PC-9 (cell line): Measurements from ENCODE around the gene TBC1D22A. TPM values are rescaled to one million over a fixed set of nuclear protein-coding genes. Genes with fewer than 3 reads are reported as not detected.

Source experiments
- BruUV-seq: library from RNA; stranded (reverse); fragments of 400-500 nt; replicated peaks from 2 replicates; lab custom pipeline; 2021; lab: Mats Ljungman, UMichigan
- CTCF ChIA-PET: fragments of 300-600 bp; sonication (Branson Sonifier 250); formaldehyde crosslinking; loops from one replicate; lab custom pipeline; 2022; ENCODE audit warnings: antibody characterized with exemption; lab: Charles Lee
- POLR2A ChIA-PET: fragments of 300-600 bp; sonication (Branson Sonifier 250); formaldehyde crosslinking; loops from one replicate; lab custom pipeline; 2022; ENCODE audit warnings: antibody characterized with exemption; ENCODE audit not compliant: unreplicated experiment; lab: Charles Lee
- DNase-seq, 2 experiments: peaks; one replicate each; pipeline versions ENCODE4 v3.0.0 to v3.0.0-alpha.2; 2015 to 2022; ENCODE audit warnings: mixed read lengths in 1 of 2
- H2AFZ ChIP-seq: fragments of 200-600 bp; sonication (generic); 2 replicates; pipeline ENCODE4 v1.8.1; 2017; ENCODE audit warnings: antibody characterized with exemption
- H3F3A ChIP-seq: fragments of 200-600 bp; sonication (generic); 2 replicates; pipeline ENCODE4 v1.8.1; 2017; ENCODE audit warnings: antibody characterized with exemption, mild to moderate bottlenecking, low read depth; ENCODE audit not compliant: insufficient read depth
- H3K27ac ChIP-seq: fragments of 200-600 bp; sonication (generic); 2 replicates; pipeline ENCODE4 v1.6.1; 2016; ENCODE audit warnings: mixed run types
- H3K27me3 ChIP-seq: fragments of 200-600 bp; sonication (generic); 2 replicates; pipeline ENCODE4 v1.6.1; 2016; ENCODE audit warnings: low read depth, mixed run types; ENCODE audit not compliant: insufficient read depth
- H3K36me3 ChIP-seq: fragments of 200-600 bp; sonication (generic); 2 replicates; pipeline ENCODE4 v1.6.1; 2016; ENCODE audit warnings: low read depth, mixed run types
- H3K4me1 ChIP-seq: fragments of 200-600 bp; sonication (generic); replicated peaks from 2 replicates; pipeline ENCODE4 v1.6.1; 2016; ENCODE audit warnings: mixed run types; ENCODE audit not compliant: insufficient read depth
- H3K4me2 ChIP-seq: fragments of 200-600 bp; sonication (generic); 2 replicates; pipeline ENCODE4 v1.6.1; 2017; ENCODE audit warnings: mixed run types
- H3K4me3 ChIP-seq: fragments of 200-600 bp; sonication (generic); 2 replicates; pipeline ENCODE4 v1.6.1; 2016; ENCODE audit warnings: mixed run types
- H3K79me2 ChIP-seq: fragments of 200-600 bp; sonication (generic); 2 replicates; pipeline ENCODE4 v1.6.1; 2017; ENCODE audit warnings: low read depth, mixed run types
- H3K9me2 ChIP-seq: fragments of 200-600 bp; sonication (generic); 2 replicates; pipeline ENCODE4 v1.8.1; 2017; ENCODE audit warnings: mild to moderate bottlenecking; ENCODE audit not compliant: insufficient read depth
- H3K9me3 ChIP-seq: fragments of 200-600 bp; sonication (generic); 2 replicates; pipeline ENCODE4 v1.8.1; 2016; ENCODE audit warnings: low read depth; ENCODE audit not compliant: insufficient read depth
- H4K20me1 ChIP-seq: fragments of 200-600 bp; sonication (generic); 2 replicates; pipeline ENCODE4 v1.8.1; 2017; ENCODE audit not compliant: insufficient read depth
- CTCF ChIP-seq: fragments of 200-600 bp; sonication (generic); conservative IDR thresholded peaks from 2 replicates; pipeline ENCODE4 v1.6.1; 2017; ENCODE audit warnings: mixed run types, antibody characterized with exemption, mild to moderate bottlenecking, moderate library complexity
- EZH2 ChIP-seq: fragments of 200-600 bp; sonication (generic); IDR thresholded peaks from 2 replicates; pipeline ENCODE4 v1.8.0; 2017; ENCODE audit warnings: antibody characterized with exemption, low read depth
- intact Hi-C: fragments of 100-400 bp; cut with micrococcal nuclease; formaldehyde crosslinking; loops from one replicate; pipeline ENCODE4 v1.10.0; 2022; ENCODE audit not compliant: unreplicated experiment
- total RNA-seq: library from RNA; stranded (reverse); gene quantifications from 2 replicates; pipeline ENCODE4 v1.2.3, GENCODE V29; 2021

TBC1D22A gene
- total RNA-seq, 1 experiment from 2014 or later: 40.3 TPM

GRCh38 chr22:46934746-46935491 is 172.5 kb downstream of the TBC1D22A start:
- TF ChIP-seq CTCF (no peak), EZH2 (no peak)
- peak; percentile 57 to 91 for DNase-seq
- ChIA-PET POLR2A (interaction anchor here (0.7 kb wide), 1 partner anchor 50 kb away, joined by 6 read pairs; no protein-coding TSS in a partner anchor), CTCF (no interaction called here)
- intact Hi-C loops: no loop called here
- H3K27me3 ChIP-seq: no peaks in the 10 kb centered on the region
- BruUV-seq: no TSS peak
- H3K36me3 ChIP-seq: no peaks in the 10 kb centered on the region
- no peaks in the 10 kb centered on the region for H3K9me3 ChIP-seq
- no peak overlapping the region for H3K4me3 ChIP-seq
- peak overlapping the region; percentile 42 for H3K27ac ChIP-seq
- peaks cover 19% of the 10 kb centered on the region; the same call in 1 of the 2 replicates for H3K79me2 ChIP-seq
- H3F3A ChIP-seq: peaks cover 23% of the 10 kb centered on the region; the same call in 1 of the 2 replicates
- H2AFZ ChIP-seq: no peak overlapping the region
- peaks cover 22% of the 10 kb centered on the region for H3K4me1 ChIP-seq
- H3K9me2 ChIP-seq: no peaks in the 10 kb centered on the region
- peaks cover 29% of the 10 kb centered on the region for H4K20me1 ChIP-seq
- peak overlapping the region; percentile 41 for H3K4me2 ChIP-seq

GRCh38 chr22:46935506-46936377 is 173.3 kb downstream of the TBC1D22A start:
- Histone ChIP-seq H2AFZ (no peak overlapping the region), H4K20me1 (peaks cover 29% of the 10 kb centered on the region), H3K4me2 (peak overlapping the region; percentile 41), H3K4me3 (no peak overlapping the region), H3K4me1 (peaks cover 22% of the 10 kb centered on the region), H3F3A (peaks cover 23% of the 10 kb centered on the region; the same call in 1 of the 2 replicates), H3K36me3 (no peaks in the 10 kb centered on the region), H3K27me3 (no peaks in the 10 kb centered on the region), H3K9me2 (no peaks in the 10 kb centered on the region), H3K27ac (no peak overlapping the region), H3K9me3 (no peaks in the 10 kb centered on the region), H3K79me2 (peaks cover 19% of the 10 kb centered on the region; the same call in 1 of the 2 replicates)
- DNase-seq: no peak
- TF ChIP-seq EZH2 (no peak), CTCF (no peak)
- intact Hi-C loops: no loop called here
- POLR2A ChIA-PET: no interaction called here
- CTCF ChIA-PET: no interaction called here
- no TSS peak for BruUV-seq

- TF ChIP-seq EZH2 (no peak), CTCF (no peak)
- intact Hi-C loops: no loop called here
- no peaks in the 10 kb centered on the region for H3K9me3 ChIP-seq
These were observed 174.0 kb downstream of the TBC1D22A start for GRCh38 chr22:46936378-46936903.

More at GRCh38 chr22:46936378-46936903, 174.0 kb downstream of the TBC1D22A start:
- Histone ChIP-seq H3K27ac (no peak overlapping the region), H3K4me2 (no peak overlapping the region), H3K27me3 (no peaks in the 10 kb centered on the region), H3K36me3 (no peaks in the 10 kb centered on the region), H4K20me1 (peaks cover 26% of the 10 kb centered on the region), H3K79me2 (peaks cover 19% of the 10 kb centered on the region; the same call in 1 of the 2 replicates), H3K4me3 (no peak overlapping the region), H2AFZ (no peak overlapping the region), H3F3A (peaks cover 23% of the 10 kb centered on the region; the same call in 1 of the 2 replicates), H3K9me2 (no peaks in the 10 kb centered on the region), H3K4me1 (peaks cover 22% of the 10 kb centered on the region)
- ChIA-PET CTCF (no interaction called here), POLR2A (interaction anchor here (0.6 kb wide), 1 partner anchor 339 kb away, joined by 6 read pairs; no protein-coding TSS in a partner anchor)
- BruUV-seq: no TSS peak
- DNase-seq: no peak
